Stimulated activated CD4-positive, alpha-beta T cell treated with anti-CD3 and anti-CD28 coated beads, Interleukin-12 subunit alpha, Interleukin-12 subunit beta, amount 100 ng/mL, for 4 hours (primary cell): ENCODE data around the gene SARS1.
A peak's percentile ranks its signal among the peaks of the same experiment; 100 is the strongest.
"Not testable (repeated sequence)": the region's sequence is repeated elsewhere in the genome, so short reads cannot be mapped to it uniquely, and the experiment has no call there.

Experiments used
- DNase-seq: peaks from one replicate; pipeline ENCODE4 v3.0.0-alpha.2; 2020

Gene SARS1, protein sequence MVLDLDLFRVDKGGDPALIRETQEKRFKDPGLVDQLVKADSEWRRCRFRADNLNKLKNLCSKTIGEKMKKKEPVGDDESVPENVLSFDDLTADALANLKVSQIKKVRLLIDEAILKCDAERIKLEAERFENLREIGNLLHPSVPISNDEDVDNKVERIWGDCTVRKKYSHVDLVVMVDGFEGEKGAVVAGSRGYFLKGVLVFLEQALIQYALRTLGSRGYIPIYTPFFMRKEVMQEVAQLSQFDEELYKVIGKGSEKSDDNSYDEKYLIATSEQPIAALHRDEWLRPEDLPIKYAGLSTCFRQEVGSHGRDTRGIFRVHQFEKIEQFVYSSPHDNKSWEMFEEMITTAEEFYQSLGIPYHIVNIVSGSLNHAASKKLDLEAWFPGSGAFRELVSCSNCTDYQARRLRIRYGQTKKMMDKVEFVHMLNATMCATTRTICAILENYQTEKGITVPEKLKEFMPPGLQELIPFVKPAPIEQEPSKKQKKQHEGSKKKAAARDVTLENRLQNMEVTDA

DNA sequence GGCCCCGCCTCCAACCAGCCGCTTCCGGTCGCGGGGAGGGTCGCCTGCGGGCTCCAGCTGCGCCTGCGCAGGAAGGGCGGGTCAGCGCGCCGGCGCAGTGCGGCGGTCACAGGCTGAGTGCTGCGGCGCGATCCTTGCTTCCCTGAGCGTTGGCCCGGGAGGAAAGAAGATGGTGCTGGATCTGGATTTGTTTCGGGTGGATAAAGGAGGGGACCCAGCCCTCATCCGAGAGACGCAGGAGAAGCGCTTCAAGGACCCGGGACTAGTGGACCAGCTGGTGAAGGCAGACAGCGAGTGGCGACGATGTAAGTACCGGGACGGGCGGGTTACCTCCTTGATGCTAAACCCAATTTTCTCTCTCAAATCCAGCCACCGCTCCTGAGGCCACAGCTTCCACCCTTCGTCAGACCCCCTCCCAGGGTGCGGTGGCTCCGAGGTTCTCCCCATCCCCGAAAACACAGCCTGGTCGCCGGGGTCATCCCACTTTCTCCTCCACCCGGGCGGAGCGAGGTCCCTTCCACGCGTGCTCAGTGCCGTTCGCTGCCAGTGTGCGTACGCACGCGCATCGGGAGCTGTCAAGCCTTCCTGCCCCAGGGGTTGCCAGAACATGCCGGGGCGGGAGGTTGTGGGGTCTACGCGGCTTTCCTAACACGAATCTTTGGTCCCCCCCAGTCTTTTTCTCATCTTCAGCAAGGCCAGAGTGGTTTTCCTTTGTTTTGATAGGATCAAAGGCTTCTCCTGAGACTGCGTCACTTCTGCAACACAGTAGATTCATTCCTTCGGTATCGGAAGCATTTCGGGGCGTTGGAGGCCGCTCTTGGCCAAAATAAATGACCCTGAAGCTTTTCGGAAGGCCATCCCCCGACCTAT lies at the start of gene SARS1:
Gene SARS1 (plus strand): TSS at position 95 of the 870 bp plus-strand sequence. CDS start 75 bp downstream, at position 170.
- peak; percentile 88 for DNase-seq

- DNase-seq = no peak
Observed at GRCh38 chr1:109164538-109164937, 49.2 kb upstream of the SARS1 start.

DNA sequence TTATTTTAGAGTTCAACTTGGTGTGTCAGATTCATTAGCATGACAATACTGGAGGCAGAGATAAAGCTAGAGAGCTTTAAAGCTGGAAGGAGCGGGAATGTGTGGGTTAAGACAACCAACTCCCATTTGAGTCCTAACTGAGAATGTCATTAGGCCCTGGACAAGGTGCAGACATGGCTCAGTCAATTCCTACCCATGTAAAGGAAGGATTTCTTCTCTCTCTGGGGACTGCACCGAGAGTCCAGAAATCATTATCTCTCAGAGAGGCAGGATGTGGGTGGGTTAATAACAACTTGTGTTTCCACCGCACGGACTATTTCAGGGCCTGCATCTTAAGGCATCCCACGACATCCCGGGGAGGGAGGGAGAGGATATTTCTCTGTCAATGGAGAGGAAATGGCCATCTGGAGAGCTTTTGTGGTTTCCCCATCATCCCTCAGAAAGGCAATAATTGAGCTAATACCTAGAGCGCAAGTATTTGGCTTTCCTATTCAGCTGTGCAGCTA lies 46.7 kb upstream of the SARS1 start:
- no peak for DNase-seq

GRCh38 chr1:109170035-109170764 lies 43.5 kb upstream of the SARS1 start:
- no peak for DNase-seq

DNA sequence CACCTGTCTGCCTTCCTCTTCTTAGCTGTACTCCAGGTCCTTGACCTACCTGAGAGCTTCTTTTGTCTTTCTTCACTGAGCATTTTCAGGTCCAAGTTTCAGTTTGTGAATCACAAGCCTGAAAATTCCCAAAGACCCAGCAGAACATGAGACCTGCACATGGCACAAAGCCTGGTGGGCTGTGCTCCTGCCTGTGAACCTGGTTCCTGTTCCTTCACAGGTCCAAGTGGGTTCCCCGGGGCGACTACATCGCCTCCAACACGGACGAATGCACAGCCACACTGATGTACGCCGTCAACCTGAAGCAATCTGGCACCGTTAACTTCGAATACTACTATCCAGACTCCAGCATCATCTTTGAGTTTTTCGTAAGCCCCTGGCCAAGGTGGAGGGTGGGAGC lies 42.1 kb upstream of the SARS1 start:
- DNase-seq = no peak

GRCh38 chr1:109176349-109176748 lies 37.4 kb upstream of the SARS1 start:
- DNase-seq = not testable (repeated sequence)

DNA sequence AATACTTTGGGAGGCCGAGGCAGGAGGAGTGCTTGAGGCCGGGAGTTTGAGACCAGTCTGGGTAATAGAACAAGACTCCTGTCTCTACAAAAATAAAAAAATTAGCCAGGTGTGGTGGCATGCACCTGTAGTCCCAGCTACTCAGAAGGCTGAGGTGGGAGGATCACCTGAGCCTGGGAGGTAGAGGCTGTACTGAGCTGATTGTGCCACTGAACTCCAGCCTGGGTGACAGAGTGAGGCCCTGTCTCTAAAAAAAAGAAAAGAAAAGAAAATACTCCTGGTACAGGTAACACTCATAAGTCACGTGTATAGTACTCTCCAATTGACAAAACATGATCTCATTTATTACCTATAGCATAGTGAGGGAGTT lies 33.0 kb upstream of the SARS1 start:
- DNase-seq = not testable (repeated sequence)

GRCh38 chr1:109181085-109181806 lies 32.5 kb upstream of the SARS1 start:
- no peak for DNase-seq

DNA sequence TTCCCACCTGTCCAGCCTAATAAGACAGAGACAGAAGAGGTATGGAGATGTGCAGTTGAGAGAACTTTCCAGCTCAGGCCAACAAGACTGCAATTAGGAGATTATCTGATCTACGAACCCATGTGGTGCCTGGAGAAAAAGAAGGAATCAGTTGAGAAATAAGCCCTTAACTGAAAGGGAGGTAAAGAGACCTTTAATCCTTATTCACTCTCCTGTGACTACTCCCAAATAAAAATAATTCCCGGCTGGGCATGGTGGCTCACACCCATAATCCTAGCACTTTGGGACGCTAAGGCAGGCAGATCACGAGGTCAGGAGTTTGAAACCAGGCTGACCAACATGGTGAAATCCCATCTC lies 31.9 kb upstream of the SARS1 start:
- no peak for DNase-seq

DNA sequence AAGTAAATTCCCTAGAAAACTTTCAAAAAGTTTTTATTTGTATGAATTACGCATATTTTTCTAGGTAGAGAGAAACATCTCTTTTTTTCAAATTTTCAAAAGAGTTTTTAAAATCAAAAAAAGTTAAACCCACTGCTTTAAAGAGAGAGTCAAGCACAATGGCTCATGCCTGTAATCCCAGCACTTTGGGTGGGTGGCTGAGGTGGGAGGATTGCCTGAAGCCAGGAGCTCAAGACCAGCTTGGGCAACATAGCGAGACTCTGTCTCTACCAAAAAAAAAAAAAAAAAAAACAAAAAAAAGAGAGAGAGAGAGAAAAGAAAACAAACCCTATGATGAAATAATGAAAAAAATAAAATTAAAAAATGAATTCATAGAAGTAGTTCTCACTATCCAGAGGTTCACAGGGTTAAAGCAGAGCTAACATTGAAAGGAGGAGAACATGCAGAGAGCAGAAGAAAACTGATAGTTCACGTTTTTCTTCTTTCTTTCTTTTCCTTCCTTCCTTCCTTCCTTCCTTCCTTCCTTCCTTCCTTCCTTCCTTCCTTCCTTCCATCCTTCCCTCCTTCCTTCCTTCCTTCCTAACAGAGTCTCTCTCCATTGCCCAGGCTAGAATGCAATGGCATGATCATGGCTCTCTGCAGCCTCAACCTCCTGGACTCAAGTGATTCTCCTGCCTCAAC lies 30.5 kb upstream of the SARS1 start:
- DNase-seq = no peak

GRCh38 chr1:109184687-109185086 lies 29.0 kb upstream of the SARS1 start:
- no peak for DNase-seq

DNA sequence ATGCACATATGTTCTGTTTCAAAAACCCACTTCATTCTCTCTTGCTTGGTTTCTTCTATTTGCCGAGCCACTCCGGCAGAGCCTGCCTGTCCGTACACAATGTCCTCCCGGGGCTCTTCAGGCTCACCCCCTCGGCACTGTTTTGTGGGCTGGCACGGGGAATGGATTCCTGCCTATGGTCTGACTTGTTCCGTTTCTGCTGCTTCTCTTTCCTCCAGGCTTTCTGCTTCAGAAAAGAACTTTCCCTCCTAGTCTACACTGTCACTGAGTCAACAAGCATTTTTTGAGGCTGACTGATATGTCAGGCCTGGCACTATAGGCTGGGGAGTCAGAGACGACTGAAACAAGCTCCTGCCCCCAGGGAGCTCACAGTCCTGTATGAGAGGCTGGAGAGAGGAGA lies 28.4 kb upstream of the SARS1 start:
- no peak for DNase-seq

DNA sequence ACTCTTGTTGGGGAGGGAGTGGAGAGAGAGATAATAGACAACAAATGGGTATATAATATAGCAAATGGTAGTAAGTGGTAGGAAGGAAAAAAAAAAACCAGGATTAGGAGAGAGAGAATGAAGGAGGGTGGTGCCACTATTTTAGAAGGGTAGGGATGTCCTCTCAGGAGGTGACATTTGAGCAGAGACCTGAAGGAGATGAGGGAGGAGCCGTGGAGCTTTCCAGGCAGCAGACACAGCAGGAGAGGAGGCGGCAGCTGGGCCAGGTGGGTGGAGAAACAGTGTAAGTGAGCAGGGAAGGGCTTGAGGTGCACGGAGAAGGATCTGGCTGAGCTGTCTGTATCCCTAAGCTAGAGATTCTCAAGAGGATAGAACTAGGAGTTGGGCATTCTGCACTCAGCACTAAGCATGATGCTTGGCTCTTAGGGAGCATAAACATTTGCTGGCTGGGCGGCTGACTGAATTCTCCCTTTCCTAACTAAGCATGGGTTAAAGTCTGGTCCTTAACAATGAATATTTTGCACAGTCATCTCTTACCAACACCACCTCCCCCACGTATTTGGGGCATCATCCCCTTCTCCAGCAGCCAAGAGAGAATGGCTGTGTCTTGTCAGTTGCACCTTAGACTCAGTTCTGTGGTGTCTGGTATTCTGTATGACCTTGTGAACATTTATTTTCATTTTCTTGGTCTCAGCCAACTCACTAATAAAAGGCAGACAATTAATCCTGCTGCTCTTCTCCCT lies 27.6 kb upstream of the SARS1 start:
- no peak for DNase-seq

DNA sequence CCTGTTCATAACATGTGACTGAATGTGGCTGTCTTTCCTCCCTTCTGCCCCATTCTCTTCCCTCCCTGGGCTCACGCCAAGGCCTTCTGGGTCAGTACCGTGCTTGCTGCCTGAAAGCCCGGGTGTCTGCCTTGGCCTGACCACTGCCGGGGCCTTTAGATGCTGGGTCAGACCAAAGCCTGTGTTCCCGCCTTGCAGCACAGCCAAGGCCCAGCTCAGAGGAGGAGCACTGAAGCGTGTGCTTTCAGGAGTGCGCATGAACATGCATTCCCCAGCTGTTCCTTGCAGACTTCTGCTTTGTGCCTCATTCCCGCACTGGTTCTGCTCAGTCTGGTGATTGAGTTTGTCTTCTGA lies 27.0 kb upstream of the SARS1 start:
- no peak for DNase-seq

DNA sequence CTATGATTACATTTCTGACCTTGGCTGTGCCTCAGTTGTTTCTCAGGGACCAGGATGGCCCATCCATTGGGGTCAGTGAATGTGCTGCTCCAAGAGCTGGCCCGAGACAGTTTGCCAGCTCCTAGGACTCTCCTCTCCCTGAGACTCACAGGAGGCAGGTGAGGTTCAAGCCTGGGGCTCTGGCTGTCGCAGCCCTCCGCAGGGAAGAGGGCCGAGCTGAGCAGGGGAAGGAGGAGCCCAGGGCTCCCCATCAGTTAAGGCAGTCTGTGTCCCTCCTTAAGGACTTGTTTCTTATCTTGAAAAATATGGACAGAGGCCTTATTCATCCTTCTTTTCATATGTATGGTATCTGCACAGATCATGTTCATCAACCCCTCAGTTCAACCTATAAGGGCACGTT lies 26.6 kb upstream of the SARS1 start:
- DNase-seq = no peak

DNA sequence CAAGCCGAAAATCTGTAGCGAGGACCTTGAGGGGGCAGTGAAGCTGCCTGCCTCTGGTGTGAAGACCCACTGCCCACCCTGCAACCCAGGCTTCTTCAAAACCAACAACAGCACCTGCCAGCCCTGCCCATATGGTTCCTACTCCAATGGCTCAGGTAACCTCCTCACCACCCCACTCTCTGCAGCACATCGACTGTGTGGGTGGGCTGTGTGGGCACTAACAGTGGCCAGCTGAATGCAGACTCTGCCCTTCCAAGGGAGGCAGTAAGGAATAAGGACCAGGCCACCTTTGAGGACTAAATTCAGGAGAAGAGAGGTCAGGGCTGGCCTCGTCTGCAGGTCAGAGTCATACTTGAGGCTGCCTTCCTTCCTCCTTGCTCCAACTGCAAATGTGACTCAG lies 25.5 kb upstream of the SARS1 start:
- no peak for DNase-seq

DNA sequence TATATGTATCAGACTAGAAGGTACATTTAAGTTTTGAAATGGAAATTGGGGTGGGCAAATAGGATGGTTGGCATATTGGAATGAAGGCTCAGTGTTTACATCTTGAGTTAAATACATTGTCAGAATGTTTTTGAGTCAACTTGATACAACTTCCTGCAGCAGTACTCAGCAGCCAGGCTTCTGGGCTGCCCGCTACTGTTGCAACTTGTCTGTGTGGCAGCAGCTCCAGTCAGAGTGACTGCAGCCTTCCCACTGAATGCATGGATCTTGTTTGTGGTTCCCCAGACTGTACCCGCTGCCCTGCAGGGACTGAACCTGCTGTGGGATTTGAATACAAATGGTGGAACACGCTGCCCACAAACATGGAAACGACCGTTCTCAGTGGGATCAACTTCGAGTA lies 24.9 kb upstream of the SARS1 start:
- DNase-seq = no peak

DNA sequence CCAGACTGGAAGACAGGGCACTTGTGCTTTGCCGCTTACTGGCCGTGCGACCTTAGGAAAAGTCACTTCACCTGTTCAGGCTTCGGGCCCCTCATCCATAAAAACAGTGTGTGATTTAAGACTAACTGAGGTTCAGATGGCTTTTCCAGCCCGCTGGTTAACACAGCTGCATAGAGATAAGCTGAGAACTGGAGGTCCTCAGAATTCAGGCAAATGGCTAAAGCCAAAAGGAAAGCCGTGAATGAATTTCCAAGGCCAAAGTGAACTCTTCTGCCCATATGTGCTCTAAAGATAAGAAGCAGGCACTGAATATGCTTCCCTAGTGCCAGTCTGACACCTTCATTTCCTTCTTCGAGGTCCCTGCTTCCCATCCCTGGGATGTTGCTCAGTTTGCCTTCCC lies 23.5 kb upstream of the SARS1 start:
- no peak for DNase-seq

DNA sequence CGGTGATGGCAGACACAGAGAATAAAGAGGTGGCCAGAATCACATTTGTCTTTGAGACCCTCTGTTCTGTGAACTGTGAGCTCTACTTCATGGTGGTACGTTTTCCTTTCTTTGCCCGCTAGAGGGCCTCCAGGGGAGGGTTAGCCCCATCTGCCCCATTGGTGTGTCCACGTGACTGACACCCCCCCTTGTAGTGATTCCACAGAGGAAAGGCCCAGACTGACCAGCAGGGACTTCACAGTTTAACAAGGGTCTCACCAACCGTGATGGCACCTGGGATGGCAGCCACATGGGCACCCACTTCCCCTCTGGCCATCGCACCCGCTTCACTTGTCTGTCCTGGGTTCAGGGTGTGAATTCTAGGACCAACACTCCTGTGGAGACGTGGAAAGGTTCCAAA lies 22.3 kb upstream of the SARS1 start:
- no peak for DNase-seq

DNA sequence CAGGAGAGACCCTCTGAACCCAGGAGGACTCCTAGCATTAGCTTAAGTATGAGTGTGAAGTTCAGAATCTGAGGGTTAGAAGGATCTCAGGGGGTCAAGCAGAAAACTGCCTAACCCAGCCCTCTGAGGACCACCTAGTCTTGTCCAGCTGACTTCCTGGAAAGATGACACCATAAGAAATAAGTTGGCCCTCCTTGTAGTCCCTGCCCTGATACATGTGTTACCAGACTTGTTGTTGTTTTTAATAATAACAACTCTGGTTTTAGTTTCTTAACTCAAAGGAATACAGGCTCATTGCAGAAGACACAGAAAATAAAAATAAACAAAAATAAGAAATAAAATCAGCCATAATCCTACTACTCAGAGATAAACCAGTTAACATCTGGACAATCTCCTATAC lies 21.8 kb upstream of the SARS1 start:
- DNase-seq = no peak

DNA sequence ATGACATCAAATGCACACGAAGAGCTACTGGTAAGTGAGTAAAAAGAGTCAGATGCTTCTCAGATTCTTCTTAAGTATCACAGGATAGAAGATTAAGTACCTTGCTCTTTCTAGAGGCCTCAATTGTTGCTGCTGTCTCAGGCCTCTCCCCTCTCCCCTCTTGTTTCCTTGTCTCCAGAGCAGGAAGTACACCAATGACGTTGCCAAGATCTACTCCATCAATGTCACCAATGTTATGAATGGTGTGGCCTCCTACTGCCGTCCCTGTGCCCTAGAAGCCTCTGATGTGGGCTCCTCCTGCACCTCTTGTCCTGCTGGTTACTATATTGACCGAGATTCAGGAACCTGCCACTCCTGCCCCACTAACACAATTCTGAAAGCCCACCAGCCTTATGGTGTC lies 21.3 kb upstream of the SARS1 start:
- DNase-seq = no peak
